GM19438 (cell line): Measurements from ENCODE around the gene CDCA3.
"Not testable (repeated sequence)": the region's sequence is repeated elsewhere in the genome, so short reads cannot be mapped to it uniquely, and the experiment has no call there.

Experiments
- ATAC-seq: cut with Tn5 transposase; IDR thresholded peaks from one replicate; pipeline ENCODE4 v1.9.1; 2021; ENCODE audit warnings: low read depth; ENCODE audit not compliant: unreplicated experiment

The CDCA3 gene

GRCh38 chr12:6873094-6874014, 22.3 kb upstream of the CDCA3 start, which contains the start of gene SPSB2:
Gene SPSB2, minus strand, starts transcription at chr12:6873303. Its CDS starts 402 bp downstream, at chr12:6872901.
- peak; percentile 56 for ATAC-seq

GRCh38 chr12:6872073-6873048, 21.3 kb upstream of the CDCA3 start:
- peak; percentile 36 for ATAC-seq

GRCh38 chr12:6871052-6871957, 20.2 kb upstream of the CDCA3 start:
- no peak for ATAC-seq

DNA sequence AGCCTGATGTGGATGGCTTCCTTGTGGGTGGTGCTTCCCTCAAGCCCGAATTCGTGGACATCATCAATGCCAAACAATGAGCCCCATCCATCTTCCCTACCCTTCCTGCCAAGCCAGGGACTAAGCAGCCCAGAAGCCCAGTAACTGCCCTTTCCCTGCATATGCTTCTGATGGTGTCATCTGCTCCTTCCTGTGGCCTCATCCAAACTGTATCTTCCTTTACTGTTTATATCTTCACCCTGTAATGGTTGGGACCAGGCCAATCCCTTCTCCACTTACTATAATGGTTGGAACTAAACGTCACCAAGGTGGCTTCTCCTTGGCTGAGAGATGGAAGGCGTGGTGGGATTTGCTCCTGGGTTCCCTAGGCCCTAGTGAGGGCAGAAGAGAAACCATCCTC, 19.2 kb upstream of the CDCA3 start:
- not testable (repeated sequence) for ATAC-seq

- no peak for ATAC-seq
Measured at GRCh38 chr12:6869049-6870021, 18.2 kb upstream of the CDCA3 start.

DNA sequence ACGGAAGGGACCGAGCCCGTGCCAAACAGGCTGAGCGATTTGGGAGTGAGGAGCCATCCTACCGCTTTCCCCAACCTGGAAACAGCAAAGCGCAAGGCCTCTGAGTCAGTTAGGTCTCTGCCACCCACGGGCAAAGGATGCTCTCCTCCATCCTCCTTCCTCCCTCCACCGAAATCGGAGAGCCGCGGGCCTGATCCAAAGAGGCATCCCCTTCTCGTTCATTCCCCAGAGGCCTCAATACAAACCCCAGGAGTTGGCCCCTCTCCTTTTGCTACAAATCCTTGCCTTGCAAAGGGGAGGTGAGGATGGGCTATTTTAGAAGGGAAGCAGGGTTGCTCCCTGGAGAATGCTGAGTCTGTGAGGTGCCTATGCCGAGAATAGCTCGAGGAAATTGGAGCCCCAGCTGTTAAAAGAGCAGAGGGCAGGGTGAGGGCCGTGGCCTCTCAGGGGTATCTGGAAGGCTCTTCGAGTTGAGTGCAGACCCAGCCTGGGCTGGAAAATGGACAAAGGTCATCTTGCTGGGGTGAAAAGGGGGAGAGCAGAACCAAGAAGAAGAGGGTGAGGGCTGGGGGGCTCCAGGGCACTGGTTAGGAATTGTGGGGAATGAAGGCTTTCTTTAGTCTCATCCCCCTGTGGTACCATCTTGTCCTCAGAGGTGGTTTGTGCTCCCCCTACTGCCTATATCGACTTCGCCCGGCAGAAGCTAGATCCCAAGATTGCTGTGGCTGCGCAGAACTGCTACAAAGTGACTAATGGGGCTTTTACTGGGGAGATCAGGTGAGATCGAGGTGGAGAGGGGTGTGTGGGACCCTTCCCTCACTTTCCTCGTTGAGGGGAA, 17.3 kb upstream of the CDCA3 start:
- no peak for ATAC-seq

DNA sequence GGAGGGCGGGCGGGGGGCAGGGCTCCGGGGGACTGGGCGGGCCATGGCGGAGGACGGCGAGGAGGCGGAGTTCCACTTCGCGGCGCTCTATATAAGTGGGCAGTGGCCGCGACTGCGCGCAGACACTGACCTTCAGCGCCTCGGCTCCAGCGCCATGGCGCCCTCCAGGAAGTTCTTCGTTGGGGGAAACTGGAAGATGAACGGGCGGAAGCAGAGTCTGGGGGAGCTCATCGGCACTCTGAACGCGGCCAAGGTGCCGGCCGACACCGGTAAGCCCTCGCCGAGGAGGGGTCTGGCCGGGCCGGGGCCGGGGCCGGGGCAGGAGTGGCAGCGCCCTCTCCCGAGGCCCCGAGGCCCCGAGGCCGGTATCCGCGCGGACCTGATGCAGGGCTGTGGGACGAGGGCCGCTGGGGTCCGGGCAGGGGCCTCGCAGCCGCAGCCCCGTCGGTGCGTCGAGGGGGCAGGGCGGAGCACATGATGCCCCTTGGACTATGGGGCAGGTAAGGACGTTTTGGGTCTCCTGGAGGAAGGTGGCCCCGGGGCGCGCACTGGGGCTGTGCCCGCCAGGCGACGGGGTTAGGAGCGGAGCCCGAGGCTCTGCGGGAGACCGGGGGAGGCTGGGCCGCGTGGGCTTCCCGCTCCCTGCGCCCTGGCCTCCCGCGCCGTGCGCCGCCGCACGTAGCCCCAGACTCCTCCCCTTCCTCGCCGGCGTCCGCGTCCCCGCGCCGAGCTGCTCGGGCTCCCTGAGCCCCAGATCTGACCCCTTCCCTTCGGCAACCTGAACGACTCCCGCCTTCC, 16.5 kb upstream of the CDCA3 start, which contains the start of gene TPI1:
TPI1 (plus strand) TSS at position 119 of the 798 bp plus-strand sequence; CDS start at position 155, 36 bp downstream.
- peak; percentile 58 for ATAC-seq

DNA sequence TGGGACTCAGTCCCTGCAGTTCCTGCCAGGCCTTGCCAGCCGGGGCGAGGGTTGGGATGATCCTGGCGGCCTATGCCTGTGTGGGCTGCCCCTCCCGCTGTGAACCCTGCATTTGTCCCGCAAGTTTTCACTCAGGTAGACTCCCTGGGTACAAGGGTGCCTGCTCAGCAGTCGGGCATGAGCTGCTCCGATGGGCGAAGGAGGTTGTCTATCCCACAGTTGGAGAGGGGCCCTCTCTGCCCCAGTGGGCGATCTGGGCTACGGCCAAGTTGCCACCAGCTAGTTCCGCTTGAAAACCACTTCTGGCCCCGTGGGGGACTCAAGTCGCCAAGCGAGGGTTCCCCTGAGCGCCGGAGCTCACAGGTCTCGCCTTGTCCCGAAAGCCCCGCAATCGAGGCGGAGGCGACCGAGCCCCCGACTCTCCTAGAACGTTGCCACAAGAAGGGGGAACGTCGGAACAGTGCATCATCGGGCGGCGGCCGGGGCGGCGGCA, 15.9 kb upstream of the CDCA3 start:
- peak; percentile 3 for ATAC-seq

DNA sequence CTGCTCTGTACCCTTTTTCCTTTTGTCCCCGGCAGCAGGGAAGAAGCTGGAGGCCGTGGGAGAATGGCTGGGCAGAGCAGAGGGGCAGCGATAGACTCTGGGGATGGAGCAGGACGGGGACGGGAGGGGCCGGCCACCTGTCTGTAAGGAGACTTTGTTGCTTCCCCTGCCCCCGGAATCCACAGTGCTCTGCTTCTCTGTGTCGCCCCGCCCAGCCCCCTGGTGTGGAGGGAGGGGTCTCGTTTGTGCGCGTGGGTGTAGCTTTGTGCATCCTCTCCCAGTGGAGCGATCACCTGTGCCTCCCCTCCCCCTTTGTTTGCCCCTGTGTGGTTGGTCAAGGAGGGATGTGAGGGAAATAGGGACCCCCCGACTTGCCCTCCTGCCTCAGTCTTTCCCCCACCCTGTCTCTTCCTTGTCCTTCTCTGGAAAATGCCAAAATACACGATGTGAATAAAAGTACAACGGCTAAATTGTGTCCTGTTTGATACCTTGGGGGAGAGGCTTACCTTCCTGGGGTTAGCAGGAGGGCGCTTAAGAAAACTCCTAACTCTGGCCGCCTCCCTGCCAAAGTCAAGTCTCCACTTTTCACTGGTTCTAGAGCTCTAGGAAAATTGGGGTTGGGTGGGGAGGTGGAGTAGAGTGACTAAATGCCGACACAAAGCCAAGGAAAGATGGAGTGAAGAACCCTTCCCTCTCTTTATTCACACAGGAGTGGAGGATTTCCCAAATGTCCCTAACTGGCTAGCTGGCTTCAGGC, 15.3 kb upstream of the CDCA3 start:
- no peak for ATAC-seq

DNA sequence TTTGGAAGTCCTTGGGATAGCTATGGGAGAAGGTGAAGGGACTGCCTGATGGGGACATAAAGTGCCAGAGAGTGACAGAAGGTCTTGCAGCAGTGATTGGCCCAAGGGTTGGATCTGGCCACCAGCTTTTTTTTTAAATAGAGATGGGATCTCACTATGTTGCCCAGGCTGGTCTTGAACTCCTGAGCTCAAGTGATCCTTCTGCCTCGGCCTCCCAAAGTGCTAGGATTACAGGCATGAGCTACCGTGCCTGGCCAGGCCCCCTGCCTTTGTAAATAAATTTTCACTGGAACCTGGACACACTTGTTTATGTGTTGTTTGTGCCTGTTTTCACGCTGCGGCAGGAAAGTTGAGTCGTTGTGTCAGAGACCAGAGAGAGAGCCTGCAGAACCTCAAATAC, 14.2 kb upstream of the CDCA3 start:
- not testable (repeated sequence) for ATAC-seq

- no peak for ATAC-seq
Measured at GRCh38 chr12:6863586-6864321, 12.7 kb upstream of the CDCA3 start.

- no peak for ATAC-seq
Measured at GRCh38 chr12:6863033-6863432, 11.9 kb upstream of the CDCA3 start.

GRCh38 chr12:6861391-6861790, 10.3 kb upstream of the CDCA3 start:
- no peak for ATAC-seq

DNA sequence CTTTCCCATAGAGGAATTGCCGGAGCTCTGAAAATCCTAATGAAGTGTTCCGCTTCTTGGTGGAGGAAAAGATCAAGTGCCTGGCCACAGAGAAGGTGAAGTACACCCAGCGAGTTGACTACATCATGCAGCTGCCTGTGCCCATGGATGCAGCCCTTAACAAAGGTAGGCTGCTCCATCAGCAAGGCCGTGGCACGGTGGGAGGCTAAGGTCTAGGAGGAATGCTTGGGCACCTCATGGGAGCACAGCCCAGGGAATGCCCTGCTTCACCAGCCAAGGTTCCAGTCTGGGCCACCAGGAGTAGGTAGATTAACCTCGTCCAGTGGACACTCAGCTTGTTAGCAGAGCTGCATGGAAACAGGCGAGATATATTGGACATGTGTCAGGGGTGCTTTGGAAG, 9.9 kb upstream of the CDCA3 start:
- ATAC-seq, result no peak

GRCh38 chr12:6860116-6860515, 9.0 kb upstream of the CDCA3 start:
- no peak for ATAC-seq

DNA sequence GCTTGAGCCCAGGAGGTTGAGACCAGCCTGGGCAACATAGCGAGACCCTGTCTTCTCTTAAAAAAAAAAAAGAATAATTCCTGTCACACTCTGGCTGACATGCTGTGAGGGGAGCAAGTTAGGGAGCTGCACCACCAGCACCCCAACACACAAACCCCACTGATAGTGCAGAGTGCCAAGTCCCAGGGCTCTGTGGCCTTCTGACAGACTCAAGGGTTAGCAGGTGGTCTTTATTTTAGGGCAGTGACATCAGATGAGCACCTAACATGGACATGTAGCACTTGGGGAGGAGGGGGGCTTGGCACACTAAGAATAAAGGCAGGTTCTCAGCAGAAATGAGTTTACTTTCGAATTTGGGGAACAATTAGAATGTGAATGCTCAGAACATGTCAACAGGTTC, 7.7 kb upstream of the CDCA3 start:
- no peak for ATAC-seq
